NCI-H748 (cell line): Measurements from ENCODE around the gene KLHL25.
"Not testable (repeated sequence)": the region's sequence is repeated elsewhere in the genome, so short reads cannot be mapped to it uniquely, and the experiment has no call there.

Experiments
- DNase-seq: peaks from one replicate; lab custom pipeline; 2025; ENCODE audit not compliant: unreplicated experiment; lab: John Stamatoyannopoulos, UW

KLHL25 gene

GRCh38 chr15:85805420-85805819, 10.7 kb upstream of the KLHL25 start:
- DNase-seq = no peak

- DNase-seq = no peak
Measured at GRCh38 chr15:85804481-85805170, 9.9 kb upstream of the KLHL25 start.

- not testable (repeated sequence) for DNase-seq
Measured at GRCh38 chr15:85802617-85803016, 7.9 kb upstream of the KLHL25 start.

GRCh38 chr15:85800478-85801123, 5.9 kb upstream of the KLHL25 start:
- peak; percentile 38 for DNase-seq

- not testable (repeated sequence) for DNase-seq
Measured at GRCh38 chr15:85796371-85796770, 1.6 kb upstream of the KLHL25 start.

- peak; percentile 25 for DNase-seq
Measured at GRCh38 chr15:85795337-85796305, 896 bp upstream of the KLHL25 start.

GRCh38 chr15:85793641-85794597, 806 bp downstream of the KLHL25 start:
- peak; percentile 47 for DNase-seq

- DNase-seq = no peak
Measured at GRCh38 chr15:85792912-85793590, 1.7 kb downstream of the KLHL25 start.

- no peak for DNase-seq
Measured at GRCh38 chr15:85792102-85792731, 2.5 kb downstream of the KLHL25 start.

- DNase-seq = no peak
Measured at GRCh38 chr15:85789496-85789875, 5.2 kb downstream of the KLHL25 start.

- DNase-seq = no peak
Measured at GRCh38 chr15:85788771-85789495, 5.8 kb downstream of the KLHL25 start.

GRCh38 chr15:85786781-85787114, 8.0 kb downstream of the KLHL25 start:
- DNase-seq = no peak

- DNase-seq = peak; percentile 45
Measured at GRCh38 chr15:85785887-85786780, 8.6 kb downstream of the KLHL25 start.

- DNase-seq = no peak
Measured at GRCh38 chr15:85782064-85782463, 12.7 kb downstream of the KLHL25 start.

GRCh38 chr15:85781099-85781498, 13.6 kb downstream of the KLHL25 start:
- no peak for DNase-seq

GRCh38 chr15:85780225-85780985, 14.3 kb downstream of the KLHL25 start:
- DNase-seq = no peak

- no peak for DNase-seq
Measured at GRCh38 chr15:85779249-85779648, 15.5 kb downstream of the KLHL25 start.
